ENCODE results near the gene DCAF17.
"Not testable (repeated sequence)": the region's sequence is repeated elsewhere in the genome, so short reads cannot be mapped to it uniquely, and the experiment has no call there.

DCAF17 gene

DNA sequence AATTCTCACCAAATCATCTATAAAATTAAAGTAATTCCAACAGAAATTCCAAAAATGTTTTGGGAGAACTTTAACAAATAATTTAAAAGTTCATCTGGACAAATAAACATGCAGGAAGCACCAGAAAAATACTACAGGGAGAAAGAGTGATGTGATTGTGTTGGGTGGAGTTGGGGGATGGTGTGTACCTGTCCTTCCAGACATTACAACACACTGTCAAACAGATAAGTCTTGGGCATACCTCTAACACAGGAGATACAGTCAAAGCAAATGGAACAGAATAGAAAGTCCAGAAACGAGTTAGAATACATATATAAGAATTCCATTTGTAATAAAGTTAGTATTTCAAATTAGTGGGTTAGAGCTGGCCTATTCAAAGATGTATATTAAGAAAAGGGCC lies 22.8 kb upstream of the DCAF17 start:
- no peak for DNase-seq (ENCODE audit: low read depth)

DNA sequence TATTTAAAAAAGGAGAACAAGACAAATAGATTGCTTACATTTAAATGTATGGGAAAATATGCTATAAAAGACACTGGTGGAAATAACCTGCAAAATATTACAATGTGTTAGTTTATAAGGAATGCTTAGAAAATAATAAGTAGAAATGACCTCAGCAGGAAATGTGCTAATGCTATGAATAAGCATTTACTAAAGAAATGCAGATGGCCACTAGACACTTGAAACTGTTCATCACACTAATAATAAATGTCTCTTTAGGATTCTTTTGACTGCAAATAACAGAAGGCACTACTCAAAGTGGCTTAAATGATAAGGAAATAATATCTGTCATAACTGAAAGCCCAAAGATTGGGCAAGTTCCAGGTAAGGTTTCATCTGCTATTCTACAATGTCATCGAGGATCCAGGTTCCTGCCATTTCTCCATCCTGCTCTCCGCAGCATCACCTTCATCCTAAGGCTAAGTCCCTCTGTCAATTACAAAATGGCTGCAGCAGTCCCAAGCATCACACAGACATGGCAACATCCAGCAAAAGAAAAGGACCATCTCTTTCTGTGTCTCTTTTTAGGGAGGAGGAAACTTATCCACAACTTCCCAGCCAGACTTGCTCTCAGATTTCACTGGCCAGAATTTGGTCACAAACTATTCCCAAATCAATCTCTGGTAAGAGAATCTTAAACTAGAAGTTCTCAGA lies 22.1 kb upstream of the DCAF17 start:
- DNase-seq (ENCODE audit: low read depth): no peak

DNA sequence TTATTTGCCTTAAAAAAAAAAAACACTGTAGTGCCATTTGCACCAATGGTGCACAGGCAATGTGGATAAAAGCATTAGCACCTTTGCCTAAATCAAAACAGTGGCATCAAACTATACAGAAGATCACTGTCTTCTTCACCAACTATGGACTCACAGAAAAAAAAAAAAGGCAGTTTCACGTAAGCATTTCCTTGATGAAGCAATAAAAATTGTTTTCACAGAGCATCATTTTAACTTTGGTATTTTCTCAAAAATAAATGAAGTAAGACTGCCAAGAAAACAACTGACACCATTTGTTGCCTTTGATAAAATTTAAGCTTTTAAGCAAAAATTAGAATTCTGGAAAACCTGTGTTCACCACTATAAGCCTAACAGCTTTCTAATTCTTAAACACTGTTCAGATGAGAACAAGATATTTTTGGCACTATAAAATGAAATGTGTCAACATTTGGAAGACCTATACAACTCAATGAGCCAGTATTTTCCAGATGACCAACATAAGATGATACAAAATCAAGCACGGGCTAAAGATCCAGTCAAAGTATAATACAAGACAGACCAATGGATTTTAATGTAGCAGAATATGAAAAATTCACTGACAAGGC lies 21.4 kb upstream of the DCAF17 start:
- DNase-seq (ENCODE audit: low read depth): no peak

DNA sequence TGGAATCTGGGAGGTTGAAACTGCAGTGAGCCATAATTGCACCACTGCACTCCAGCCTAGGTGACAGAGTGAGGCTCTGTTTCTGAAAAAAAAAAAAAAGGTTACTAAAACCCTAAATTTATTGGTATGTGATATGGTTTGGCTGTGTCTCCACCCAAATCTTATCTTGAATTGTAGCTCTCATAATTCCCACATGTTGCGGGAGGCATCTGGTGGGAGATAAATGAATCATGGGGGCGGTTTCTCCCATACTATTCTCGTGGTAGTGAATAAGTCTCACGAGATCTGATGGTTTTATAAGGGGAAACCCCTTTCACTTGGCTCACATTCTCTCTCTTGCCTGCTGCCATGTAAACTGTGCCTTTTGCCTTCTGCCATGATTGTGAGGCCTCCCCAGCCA lies 19.4 kb upstream of the DCAF17 start:
- DNase-seq (ENCODE audit: low read depth): not testable (repeated sequence)

DNA sequence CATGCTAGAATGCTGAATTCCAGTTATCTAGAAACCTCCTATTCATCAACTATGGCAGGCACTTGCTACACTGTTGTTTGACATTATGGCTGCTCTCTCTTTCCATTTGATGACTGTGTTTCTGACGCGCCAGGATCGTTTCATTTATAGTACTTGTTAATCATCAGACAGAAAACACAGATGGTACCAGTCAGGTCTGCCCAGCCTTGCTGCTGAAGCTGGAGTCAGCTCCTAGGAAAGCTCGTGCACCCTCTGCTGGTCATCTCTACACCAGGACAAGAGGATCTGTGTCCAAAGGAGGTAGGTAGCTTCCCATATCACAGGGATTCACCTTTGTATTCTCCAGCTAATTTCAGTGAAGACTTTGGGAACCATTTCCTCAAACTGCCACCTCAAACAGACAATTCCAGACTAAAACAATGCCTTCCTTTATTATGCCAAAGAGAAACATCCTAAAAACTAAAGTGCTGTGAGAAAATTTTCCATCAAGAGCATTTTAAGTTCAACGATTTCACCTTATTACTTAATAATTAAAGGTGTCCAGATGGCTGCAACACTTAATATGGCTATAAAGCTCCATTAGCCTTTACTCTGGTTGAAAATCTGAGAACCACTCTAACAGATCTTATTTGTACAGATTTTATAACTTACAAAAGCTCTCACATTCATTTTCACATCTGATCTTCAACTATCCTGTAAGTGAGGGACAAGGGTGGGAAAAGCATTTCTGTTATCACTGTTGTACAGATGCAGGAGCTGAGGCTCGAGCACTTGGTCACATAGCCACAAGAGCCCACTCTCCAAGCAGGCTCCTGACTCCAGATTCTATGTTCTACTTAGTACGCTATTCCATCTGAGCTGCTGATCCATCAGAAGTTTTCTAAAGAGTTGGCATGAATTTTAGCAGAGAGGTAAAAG lies 17.8 kb upstream of the DCAF17 start:
- DNase-seq (ENCODE audit: low read depth): peak; percentile 52

DNA sequence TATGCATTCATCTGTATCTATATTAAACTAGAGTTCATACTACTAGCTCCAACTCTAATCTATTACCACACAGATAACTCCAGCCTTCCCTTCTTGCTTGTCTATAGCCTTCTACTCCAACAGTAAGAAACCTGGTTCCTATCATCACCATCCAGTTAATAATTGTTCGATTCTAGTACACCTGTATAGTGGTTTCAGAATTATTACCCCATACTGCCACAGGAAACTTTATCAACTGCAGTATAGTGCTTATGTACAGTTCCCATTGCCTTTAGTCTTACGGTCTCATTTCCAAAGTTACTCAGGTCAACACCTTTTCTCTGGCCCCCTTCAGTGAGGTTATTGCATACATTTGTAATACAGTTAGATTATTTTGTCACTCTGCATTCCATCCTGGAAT lies 14.7 kb upstream of the DCAF17 start:
- no peak for DNase-seq (ENCODE audit: low read depth)

DNA sequence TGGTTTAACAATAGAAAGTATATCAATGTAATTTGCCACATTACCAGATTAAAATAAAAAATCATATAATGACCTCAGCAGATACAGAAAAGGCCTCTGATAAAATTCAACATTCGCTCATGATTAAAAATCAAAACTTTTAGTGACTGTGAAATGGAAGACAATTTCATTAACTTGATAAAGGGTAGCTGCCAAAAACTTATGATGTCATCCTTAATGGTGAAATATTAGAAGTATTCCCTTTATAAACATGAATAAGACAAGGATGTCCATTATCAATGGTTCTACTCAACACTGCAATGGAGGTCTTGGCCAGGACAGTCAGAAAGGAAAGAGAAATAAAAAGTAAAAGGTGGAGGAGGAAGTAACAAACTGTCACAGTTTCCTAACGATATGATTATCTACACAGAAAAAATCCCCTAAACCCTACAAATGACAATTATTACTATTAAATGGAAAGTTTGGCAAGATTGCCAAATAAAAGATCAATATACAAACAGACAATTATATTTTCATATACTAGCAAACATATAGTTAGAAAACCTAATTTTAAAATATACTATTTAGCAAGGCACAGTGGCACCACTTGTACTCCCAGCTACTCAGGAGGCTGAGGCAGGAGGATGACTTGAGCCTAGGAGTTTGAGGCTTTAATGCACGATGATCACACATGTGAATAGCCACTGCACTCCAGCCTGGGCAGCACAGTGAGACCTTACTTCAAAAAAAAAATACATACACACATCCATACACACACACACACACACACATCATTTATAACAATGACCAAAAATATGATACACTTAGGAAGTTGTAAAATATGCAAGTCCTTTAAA lies 13.1 kb upstream of the DCAF17 start:
- DNase-seq (ENCODE audit: low read depth): no peak

DNA sequence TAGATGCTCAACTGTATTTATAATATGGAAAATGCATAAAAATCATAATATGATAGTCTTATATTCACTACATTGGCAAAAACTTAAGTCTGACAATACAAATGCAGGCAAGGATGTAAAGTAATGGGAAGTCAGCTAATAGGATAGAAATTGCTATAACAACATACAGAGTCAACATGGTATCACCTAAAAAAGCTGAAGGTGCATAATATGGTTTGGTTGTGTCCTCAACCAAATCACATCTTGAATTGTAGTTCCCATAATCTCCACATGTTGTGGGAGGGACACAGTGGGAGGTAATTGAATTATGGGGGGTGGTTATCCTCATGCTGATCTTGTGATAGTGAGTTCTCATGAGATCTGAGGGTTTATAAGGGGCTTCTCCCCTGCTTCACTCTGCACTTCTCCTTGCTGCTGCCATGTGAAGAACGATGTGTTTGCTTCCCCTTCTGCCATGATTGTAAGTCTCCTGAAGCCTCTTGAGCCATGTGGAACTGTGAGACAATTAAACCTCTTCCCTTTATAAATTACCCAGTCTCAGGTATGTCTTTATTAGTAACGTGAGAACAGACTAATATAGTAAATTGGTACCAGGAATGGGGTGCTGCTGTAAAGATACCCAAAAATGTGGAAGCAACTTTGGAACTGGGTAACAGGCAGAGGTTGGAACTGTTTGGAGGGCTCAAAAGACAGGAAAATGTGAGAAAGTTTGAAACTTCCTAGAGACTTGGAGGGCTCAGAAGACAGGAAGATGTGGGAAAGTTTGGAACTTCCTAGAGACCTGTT lies 11.1 kb upstream of the DCAF17 start:
- DNase-seq (ENCODE audit: low read depth): not testable (repeated sequence)

DNA sequence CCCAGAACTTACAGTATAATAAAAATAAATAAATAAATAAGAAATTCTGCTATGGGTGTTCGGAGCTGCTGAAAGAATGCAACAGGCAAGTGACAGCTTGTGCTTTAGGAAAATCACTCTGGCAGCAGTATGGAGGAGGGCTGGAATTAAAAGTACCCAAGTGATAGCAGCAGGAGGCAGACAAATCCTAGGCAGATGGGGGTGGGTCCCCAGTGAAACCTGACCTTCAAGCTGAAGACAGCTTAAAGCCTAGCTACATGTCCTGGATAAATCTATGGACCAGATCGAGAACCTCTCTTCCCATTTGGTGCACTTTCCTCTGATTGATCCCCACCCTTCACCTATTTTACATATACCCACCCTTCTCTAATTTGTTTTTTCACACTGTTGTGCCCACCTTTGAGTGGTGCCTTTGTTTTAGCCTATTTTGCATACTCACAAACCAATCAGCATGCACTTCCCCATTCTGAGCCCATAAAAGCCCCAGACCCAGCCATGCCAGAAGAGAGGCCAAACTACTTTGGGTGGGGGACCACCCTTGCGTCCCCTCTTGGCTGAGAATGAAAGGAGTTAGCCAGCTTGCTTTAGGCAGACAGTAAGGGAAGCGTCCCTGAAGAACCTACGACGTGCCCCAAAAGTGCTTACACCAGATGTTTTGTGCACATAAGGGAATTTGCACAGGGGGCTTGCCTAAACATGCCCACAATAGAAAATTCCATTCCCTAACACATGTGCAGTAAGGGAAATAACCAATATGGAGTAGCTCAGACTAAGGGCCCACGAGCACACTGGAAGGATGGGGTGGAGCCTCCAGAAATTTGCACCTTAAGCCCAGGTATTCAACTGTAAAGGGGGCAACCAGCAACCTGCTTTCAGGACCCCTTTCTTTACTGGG lies 3.3 kb upstream of the DCAF17 start:
- DNase-seq (ENCODE audit: low read depth): no peak

DNA sequence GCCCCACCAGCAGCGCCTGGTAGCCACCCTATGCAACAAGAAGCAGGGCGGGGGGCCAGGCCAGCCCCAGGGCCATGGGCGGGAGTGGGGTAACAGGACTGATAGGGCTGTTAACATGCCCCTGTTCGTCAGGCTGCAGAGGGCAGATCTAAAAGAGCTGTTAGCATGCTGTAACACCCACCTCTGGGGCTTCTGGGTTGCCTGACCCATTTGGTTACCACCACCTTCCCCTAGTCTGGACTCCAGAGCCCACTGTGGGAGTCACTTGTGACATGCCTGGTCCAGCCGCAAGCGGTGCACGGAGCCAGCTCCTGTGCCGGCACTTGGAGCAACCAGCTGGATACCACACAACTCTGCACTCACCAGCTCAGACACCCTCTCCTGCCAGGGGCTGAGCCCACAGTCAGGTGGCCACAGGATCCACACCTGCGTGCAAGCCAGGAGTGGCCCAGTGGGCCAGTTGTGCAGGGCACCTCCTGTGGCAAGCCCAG lies 2.3 kb upstream of the DCAF17 start:
- no peak for DNase-seq (ENCODE audit: low read depth)

DNA sequence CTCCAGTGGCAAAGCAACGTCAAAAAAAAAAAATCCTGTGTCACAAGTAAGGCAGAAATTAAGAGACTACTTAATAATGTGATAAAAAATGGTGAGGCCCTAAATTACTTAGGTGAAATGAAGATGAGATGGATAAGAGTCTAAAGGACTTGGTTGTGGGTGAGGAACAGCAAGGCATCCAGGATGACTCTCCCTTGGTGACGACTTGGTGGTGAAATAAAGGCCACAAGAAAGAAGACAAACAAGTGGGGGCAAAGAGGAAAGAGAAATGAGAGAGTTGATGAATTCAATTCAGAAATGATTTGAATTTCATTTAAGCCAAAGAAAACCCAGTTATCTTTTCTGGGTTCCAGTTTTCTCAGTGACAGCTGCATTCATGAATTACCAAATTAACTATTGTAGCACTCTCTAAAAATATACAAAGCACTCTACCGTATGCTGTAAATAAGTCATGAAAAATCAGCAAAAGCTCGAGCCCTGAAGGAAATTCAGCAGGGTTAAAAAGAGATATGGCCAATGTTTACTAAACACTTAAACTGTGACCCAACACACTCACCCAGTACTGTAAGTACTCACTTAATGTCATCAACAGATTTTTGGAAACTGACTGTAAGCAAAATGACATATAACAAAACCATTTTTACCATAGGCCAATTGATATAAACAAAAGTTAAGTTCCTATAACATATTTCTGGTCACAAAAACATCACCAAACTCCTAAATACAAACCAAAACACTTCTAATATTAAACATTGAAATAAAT lies 1.6 kb upstream of the DCAF17 start:
- DNase-seq (ENCODE audit: low read depth): no peak

DNA sequence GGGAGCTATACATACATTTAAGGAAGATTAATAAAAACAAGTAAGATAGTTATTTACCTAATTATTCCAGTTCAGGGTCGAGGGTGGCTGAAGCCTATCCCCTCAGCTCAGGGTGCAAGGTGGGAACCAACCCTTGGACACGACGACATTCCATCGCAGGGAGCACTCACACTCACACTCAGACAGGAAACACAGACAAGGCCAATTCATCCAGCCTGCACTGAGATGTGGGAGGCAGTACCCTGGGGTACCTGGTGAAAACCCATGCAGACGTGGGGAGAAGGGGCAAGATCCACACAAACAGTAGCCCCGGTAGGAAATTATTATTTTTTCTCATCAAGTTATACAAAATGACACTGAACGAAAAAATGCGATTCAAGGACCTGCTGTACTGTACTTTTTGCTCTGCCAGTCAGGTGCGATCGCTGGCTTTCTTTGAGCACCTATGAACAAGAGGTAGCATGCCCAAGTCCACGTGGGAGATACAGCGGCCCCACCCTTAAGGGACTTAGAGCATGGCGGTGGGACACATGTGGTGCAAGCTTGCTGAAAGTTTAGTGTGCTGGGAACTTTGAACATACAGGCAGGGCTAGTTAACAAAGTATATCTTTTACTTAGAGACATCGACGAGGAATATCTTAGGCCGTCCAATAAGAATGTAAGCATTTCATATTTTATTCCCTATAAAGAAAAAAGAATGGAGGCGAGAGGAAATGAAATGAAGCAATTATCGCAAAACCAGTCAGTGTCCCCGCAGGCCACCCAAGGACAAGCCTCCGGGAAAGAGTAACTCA lies 860 bp upstream of the DCAF17 start:
- peak; percentile 12 for DNase-seq (ENCODE audit: low read depth)

DNA sequence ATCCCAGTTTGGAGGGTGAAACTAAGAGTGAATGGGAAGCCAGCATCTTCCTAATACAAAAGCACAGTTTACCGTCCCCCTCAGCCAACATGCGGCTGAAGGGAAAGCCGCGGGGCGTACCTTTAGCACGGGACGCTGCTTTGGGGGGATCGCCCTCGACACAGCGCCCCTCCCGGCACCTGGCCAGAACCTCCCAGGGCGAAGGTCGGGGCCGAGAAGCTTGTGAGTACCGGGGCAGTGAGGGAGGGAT lies 338 bp upstream of the DCAF17 start, which contains the start of gene METTL8:
METTL8 (minus strand) TSS at position 228 of the 250 bp plus-strand sequence. CDS start 41,805 bp downstream, outside the sequence.
- no peak for DNase-seq (ENCODE audit: low read depth)

DNA sequence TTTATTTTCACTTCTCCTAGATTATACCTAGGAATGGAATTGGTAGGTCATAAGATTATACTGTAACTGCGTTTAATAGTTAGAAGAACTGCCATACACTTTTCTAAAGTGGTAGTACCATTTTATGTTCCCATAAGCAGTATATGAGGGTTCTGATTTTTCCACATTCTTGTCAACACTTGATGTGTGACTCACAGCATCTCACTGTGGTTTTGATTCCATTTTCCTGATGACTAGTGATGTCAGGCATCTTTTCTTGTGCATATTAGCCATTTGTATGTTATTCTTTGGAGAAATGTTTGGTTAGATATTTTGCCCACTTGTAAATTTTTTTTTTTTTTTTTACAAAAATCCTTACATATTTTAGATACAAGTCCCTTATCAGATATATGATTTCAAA lies 2.3 kb downstream of the DCAF17 start:
- DNase-seq (ENCODE audit: low read depth): no peak

DNA sequence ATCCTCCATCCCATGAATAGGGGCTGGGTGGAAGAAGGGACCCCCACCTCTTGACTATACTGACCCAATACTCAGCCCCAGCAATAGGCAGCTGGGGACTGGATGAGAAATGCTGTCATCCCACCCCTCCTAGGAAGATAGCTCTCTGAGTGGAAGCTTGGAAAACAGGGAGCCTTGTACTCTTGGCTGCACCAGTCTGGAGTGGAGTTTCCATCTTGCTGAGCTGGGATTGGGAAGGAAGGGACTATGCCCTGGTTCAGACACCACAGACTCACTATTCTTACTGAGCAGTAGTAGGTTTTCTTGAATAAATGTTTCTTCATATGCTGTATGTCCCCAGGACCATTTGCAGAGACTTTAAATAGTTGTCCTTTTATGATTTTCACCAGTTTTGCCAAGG lies 7.4 kb downstream of the DCAF17 start:
- DNase-seq (ENCODE audit: low read depth): no peak

DNA sequence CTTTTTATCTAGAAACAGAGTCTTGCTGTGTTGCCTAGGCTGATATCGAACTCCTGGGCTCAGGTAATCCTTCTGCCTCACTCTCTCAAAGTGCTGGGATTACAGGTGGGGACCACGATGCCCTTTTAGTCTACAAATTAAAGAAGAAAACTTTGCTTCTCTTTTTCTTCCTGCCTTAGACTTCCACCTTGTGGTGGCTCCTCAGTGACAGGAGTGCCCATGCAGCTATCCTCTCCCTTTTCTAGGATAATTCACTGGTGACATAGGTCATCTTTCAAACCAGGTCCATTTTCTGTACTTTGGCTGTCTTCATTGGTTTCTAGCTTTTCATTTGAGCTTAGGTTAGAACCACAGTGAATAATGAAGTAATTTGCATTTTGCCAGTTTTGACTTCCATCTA lies 13.6 kb downstream of the DCAF17 start:
- DNase-seq (ENCODE audit: low read depth): no peak

DNA sequence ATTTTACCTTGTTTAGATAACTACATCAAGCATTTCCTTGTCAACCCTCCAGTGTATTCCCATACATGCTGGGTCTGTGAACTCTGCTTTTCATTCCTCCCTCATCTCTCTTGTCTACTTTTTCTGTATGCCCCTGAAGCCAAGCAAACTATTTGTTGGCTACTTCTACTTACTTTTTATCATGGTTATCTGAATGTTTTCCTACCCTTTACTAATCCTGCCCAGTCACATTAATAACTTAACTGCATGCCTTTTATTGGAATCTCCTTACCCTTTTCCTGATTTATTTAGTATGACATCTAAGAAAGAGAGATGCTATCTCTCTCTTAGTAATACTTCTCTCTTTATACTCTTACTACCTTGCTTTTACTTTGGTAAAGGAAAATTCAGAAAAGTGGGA lies 17.0 kb downstream of the DCAF17 start:
- DNase-seq (ENCODE audit: low read depth): no peak

DNA sequence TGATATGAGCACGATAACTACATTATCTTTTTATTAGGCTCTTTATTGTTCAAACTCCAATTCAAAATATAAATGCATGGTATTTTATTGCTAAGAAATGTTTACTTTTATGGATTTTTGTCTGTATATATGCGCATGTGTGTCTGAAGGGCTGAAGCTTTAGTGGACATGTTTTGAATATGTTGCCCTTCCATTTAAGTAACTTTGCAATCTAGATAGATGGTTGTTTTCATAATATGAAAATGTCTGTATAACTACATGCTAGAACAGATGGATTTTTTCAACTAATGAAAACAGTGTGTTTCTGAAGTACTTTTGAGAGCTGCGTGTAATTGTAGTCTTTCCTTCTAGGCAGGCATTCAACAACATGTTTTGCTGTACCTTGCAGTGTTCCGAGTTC lies 18.7 kb downstream of the DCAF17 start:
- DNase-seq (ENCODE audit: low read depth): no peak

DNA sequence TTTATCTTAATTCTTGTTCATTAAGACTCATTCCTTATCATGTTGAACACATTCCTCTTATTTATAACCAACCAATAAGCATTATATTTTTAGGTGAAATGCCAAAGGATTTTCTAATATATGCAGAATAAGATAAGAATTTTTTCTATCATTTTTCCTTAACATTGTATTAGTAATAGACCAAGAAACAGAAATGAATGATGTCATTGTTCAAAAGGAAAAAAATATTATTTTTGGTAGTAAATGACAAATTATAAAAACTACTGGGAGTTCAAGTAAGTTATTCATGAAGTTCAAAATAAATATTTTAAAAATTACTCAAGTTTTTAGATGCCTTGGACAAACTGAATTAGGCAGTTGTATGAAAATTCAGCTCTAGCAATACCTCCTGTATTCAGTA lies 25.5 kb downstream of the DCAF17 start:
- no peak for DNase-seq (ENCODE audit: low read depth)

Measured in T-helper 22 cell (primary cell).